K562 (cell line): ENCODE data around the gene MSGN1. TPM values are rescaled to one million over a fixed set of nuclear protein-coding genes. Genes with fewer than 3 reads are reported as not detected.

Source experiments
- KLF16 ChIP-seq: IDR thresholded peaks from 2 replicates; pipeline ENCODE4 v1.6.1; 2016; ENCODE audit warnings: antibody characterized with exemption
- SMC3 ChIP-seq: conservative IDR thresholded peaks from 2 replicates; pipeline ENCODE4 v1.6.1; 2011; ENCODE audit warnings: low read depth, low read length, improper control_type of control experiment; ENCODE audit not compliant: insufficient read depth
- ZNF12 ChIP-seq: sonication (generic); formaldehyde crosslinking; IDR thresholded peaks from 2 replicates; pipeline ENCODE4 v1.4.0; 2020; ENCODE audit warnings: mild to moderate bottlenecking, missing genetic modification reagents
- polyA plus RNA-seq, 8 experiments: library from polyadenylated mRNA; depleted of rRNA in 4 of 8; stranded (reverse) in 5 of 8; unstranded in 3 of 8; fragments of >200 nt; fragmentation: Nextera tagmentation in 2 of 8; fragmentation: Illumina TruSeq in 1 of 8; extraction: Ambion mirVana in 2 of 8; extraction: Trizol in 1 of 8; gene quantifications; 2 replicates each; pipeline versions ENCODE4 v1.2.1 to v1.2.3, GENCODE V29; 2011 to 2014; ENCODE audit warnings: inconsistent platforms in 1 of 8, missing spikeins in 1 of 8
- total RNA-seq, 7 experiments: library from RNA; depleted of rRNA in 6 of 7; stranded (reverse); fragments of >200 nt in 6 of 7; fragmentation: Illumina TruSeq in 2 of 7; extraction: Trizol in 2 of 7; gene quantifications; 2 replicates each; pipeline versions ENCODE4 v1.2.1 to v1.2.3, GENCODE V29; 2011 to 2021; ENCODE audit warnings: low replicate concordance in 1 of 7
- TF ChIP-seq, protein P1 (sequence below), 2 experiments: fragments of 450-650 bp; formaldehyde crosslinking in 1 of 2; IDR thresholded peaks; 2 replicates each; pipeline versions ENCODE4 v1.4.0 to v1.6.1; 2014 to 2020; ENCODE audit warnings: mild to moderate bottlenecking in 2 of 2, borderline replicate concordance in 1 of 2, low read depth in 1 of 2
- TF ChIP-seq, protein P2 (sequence below), 3 experiments: IDR thresholded peaks in 2 of 3; conservative IDR thresholded peaks in 1 of 3; 2 replicates each; pipeline ENCODE4 v1.5.1; 2011 to 2012; ENCODE audit warnings: low read length in 3 of 3, mild to moderate bottlenecking in 3 of 3, control low read depth in 2 of 3, improper control_type of control experiment in 1 of 3, inconsistent platforms in 1 of 3, low read depth in 1 of 3, mixed read lengths in 1 of 3, moderate library complexity in 1 of 3; ENCODE audit not compliant: insufficient read depth in 2 of 3
- TF ChIP-seq, protein P3 (sequence below), 2 experiments: fragments of 450-650 bp in 1 of 2; sonication (generic) in 1 of 2; formaldehyde crosslinking in 1 of 2; IDR thresholded peaks in 1 of 2; conservative IDR thresholded peaks in 1 of 2; 2 replicates each; pipeline versions ENCODE4 v1.6.1 to v1.8.1; 2016 to 2023; ENCODE audit warnings: mild to moderate bottlenecking in 2 of 2, moderate library complexity in 2 of 2, inconsistent platforms in 1 of 2, missing genetic modification reagents in 1 of 2

Gene MSGN1
- total and polyA plus RNA-seq, 9 of the 15 experiments (the other 6 are each of a cell fraction or from before 2014, with no cell fraction given): not detected

- TF ChIP-seq, protein P1, sequence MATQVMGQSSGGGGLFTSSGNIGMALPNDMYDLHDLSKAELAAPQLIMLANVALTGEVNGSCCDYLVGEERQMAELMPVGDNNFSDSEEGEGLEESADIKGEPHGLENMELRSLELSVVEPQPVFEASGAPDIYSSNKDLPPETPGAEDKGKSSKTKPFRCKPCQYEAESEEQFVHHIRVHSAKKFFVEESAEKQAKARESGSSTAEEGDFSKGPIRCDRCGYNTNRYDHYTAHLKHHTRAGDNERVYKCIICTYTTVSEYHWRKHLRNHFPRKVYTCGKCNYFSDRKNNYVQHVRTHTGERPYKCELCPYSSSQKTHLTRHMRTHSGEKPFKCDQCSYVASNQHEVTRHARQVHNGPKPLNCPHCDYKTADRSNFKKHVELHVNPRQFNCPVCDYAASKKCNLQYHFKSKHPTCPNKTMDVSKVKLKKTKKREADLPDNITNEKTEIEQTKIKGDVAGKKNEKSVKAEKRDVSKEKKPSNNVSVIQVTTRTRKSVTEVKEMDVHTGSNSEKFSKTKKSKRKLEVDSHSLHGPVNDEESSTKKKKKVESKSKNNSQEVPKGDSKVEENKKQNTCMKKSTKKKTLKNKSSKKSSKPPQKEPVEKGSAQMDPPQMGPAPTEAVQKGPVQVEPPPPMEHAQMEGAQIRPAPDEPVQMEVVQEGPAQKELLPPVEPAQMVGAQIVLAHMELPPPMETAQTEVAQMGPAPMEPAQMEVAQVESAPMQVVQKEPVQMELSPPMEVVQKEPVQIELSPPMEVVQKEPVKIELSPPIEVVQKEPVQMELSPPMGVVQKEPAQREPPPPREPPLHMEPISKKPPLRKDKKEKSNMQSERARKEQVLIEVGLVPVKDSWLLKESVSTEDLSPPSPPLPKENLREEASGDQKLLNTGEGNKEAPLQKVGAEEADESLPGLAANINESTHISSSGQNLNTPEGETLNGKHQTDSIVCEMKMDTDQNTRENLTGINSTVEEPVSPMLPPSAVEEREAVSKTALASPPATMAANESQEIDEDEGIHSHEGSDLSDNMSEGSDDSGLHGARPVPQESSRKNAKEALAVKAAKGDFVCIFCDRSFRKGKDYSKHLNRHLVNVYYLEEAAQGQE (IDR thresholded peaks at IDR 0.05; ENCODE audit: borderline replicate concordance): peak; percentile 80
- TF ChIP-seq, protein P1 (CRISPR knock-in tag; IDR thresholded peaks at IDR 0.05; ENCODE audit: low read depth): no peak
- TF ChIP-seq, protein P2, sequence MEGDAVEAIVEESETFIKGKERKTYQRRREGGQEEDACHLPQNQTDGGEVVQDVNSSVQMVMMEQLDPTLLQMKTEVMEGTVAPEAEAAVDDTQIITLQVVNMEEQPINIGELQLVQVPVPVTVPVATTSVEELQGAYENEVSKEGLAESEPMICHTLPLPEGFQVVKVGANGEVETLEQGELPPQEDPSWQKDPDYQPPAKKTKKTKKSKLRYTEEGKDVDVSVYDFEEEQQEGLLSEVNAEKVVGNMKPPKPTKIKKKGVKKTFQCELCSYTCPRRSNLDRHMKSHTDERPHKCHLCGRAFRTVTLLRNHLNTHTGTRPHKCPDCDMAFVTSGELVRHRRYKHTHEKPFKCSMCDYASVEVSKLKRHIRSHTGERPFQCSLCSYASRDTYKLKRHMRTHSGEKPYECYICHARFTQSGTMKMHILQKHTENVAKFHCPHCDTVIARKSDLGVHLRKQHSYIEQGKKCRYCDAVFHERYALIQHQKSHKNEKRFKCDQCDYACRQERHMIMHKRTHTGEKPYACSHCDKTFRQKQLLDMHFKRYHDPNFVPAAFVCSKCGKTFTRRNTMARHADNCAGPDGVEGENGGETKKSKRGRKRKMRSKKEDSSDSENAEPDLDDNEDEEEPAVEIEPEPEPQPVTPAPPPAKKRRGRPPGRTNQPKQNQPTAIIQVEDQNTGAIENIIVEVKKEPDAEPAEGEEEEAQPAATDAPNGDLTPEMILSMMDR (IDR thresholded peaks at IDR 0.05 in 2 of 3, conservative IDR thresholded peaks at IDR 0.05 in 1 of 3; ENCODE audit: insufficient read depth in 2 of 3, low read depth in 1 of 3, low read length in 3 of 3): peak; percentile 72 to 86 (median 86)
- TF ChIP-seq ZNF12 (no peak), SMC3 (peak; percentile 81), KLF16 (no peak)
- TF ChIP-seq, protein P3, sequence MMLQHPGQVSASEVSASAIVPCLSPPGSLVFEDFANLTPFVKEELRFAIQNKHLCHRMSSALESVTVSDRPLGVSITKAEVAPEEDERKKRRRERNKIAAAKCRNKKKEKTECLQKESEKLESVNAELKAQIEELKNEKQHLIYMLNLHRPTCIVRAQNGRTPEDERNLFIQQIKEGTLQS (IDR thresholded peaks at IDR 0.05): peak; percentile 36; the same call in 1 of the 2 replicates
- TF ChIP-seq, protein P3 (CRISPR knock-in tag; conservative IDR thresholded peaks at IDR 0.05): no peak
- TF ChIP-seq, all 486 proteins: peak for 6
These were observed 35.7 kb downstream of the MSGN1 start (continued) for GRCh38 chr2:17851731-17852585.
